GM23338 (cell line): ENCODE results near the gene ACTR6. TPM values are rescaled to one million over a fixed set of nuclear protein-coding genes. Genes with fewer than 3 reads are reported as not detected.

ENCODE experiments used
- ATAC-seq: fragments of 200-7000 bp; cut with Tn5 transposase; 3 replicates; pipeline ENCODE4 v1.9.1; 2020
- DNase-seq: peaks from one replicate; pipeline ENCODE4 v3.0.0-alpha.2; 2015; ENCODE audit warnings: low spot score
- H2AFZ ChIP-seq: fragments of 200-600 bp; sonication (generic); 2 replicates; pipeline ENCODE4 v1.8.0; 2016; ENCODE audit warnings: antibody characterized with exemption, mild to moderate bottlenecking, moderate library complexity
- H3F3A ChIP-seq: fragments of 200-600 bp; sonication (generic); replicated peaks from 2 replicates; pipeline ENCODE4 v1.8.0; 2017; ENCODE audit warnings: antibody characterized with exemption, mixed run types, low read depth
- H3K27ac ChIP-seq: fragments of 200-600 bp; sonication (generic); 2 replicates; pipeline ENCODE4 v1.6.1; 2016; ENCODE audit warnings: low read depth
- H3K27me3 ChIP-seq: fragments of 200-600 bp; sonication (generic); 2 replicates; pipeline ENCODE4 v1.8.0; 2016; ENCODE audit warnings: mild to moderate bottlenecking, mixed run types, moderate library complexity; ENCODE audit not compliant: insufficient read depth
- H3K36me3 ChIP-seq: fragments of 200-600 bp; sonication (generic); 2 replicates; pipeline ENCODE4 v1.8.0; 2016; ENCODE audit warnings: mild to moderate bottlenecking; ENCODE audit not compliant: insufficient read depth
- H3K4me1 ChIP-seq: fragments of 200-600 bp; sonication (generic); 2 replicates; pipeline ENCODE4 v1.8.0; 2016; ENCODE audit warnings: mild to moderate bottlenecking, moderate library complexity; ENCODE audit not compliant: insufficient read depth
- H3K4me2 ChIP-seq: fragments of 200-600 bp; sonication (generic); 2 replicates; pipeline ENCODE4 v1.7.1; 2017; ENCODE audit warnings: mixed run types
- H3K4me3 ChIP-seq: fragments of 200-600 bp; sonication (generic); 2 replicates; pipeline ENCODE4 v1.6.1; 2016; ENCODE audit warnings: mixed run types
- H3K79me2 ChIP-seq: fragments of 200-600 bp; sonication (generic); replicated peaks from 2 replicates; pipeline ENCODE4 v1.8.0; 2017; ENCODE audit warnings: mild to moderate bottlenecking; ENCODE audit not compliant: insufficient read depth
- H3K9me2 ChIP-seq: fragments of 200-600 bp; sonication (generic); 2 replicates; pipeline ENCODE4 v1.8.0; 2017; ENCODE audit not compliant: insufficient read depth
- H4K20me1 ChIP-seq: fragments of 200-600 bp; sonication (generic); replicated peaks from 2 replicates; pipeline ENCODE4 v1.8.0; 2017; ENCODE audit warnings: mild to moderate bottlenecking; ENCODE audit not compliant: insufficient read depth
- H3K27ac Mint-ChIP-seq: 2 replicates; pipeline ENCODE4 v1.8.0; 2020; ENCODE audit warnings: inconsistent platforms, mild to moderate bottlenecking, moderate library complexity, mixed read lengths
- H3K27me3 Mint-ChIP-seq: 3 replicates; pipeline ENCODE4 v1.8.0; 2022; ENCODE audit warnings: low read depth, mild to moderate bottlenecking, moderate library complexity, mixed read lengths, inconsistent platforms; ENCODE audit not compliant: insufficient read depth, poor library complexity
- H3K36me3 Mint-ChIP-seq: 3 replicates; pipeline ENCODE4 v1.8.0; 2021; ENCODE audit warnings: low read depth, mild to moderate bottlenecking, inconsistent platforms, moderate library complexity, mixed read lengths
- H3K4me1 Mint-ChIP-seq: 3 replicates; pipeline ENCODE4 v1.8.0; 2020; ENCODE audit warnings: mild to moderate bottlenecking, inconsistent platforms, mixed read lengths
- H3K4me3 Mint-ChIP-seq: 3 replicates; pipeline ENCODE4 v1.8.0; 2021; ENCODE audit warnings: moderate library complexity, mild to moderate bottlenecking, inconsistent platforms, mixed read lengths
- H3K9me3 Mint-ChIP-seq: 3 replicates; pipeline ENCODE4 v1.8.0; 2020; ENCODE audit warnings: moderate library complexity, mild to moderate bottlenecking, inconsistent platforms, mixed read lengths
- CREB1 ChIP-seq: fragments of 250-450 bp; sonication (Bioruptor Pico); IDR thresholded peaks from 2 replicates; pipeline ENCODE4 v1.5.0; 2020; ENCODE audit warnings: low read depth, mild to moderate bottlenecking, moderate library complexity
- CTCF ChIP-seq, 2 experiments: fragments of 200-600 bp in 1 of 2; sonication (generic) in 1 of 2; conservative IDR thresholded peaks; 2 replicates each; pipeline versions ENCODE4 v1.5.1 to v1.6.1; 2016 to 2017; ENCODE audit warnings: antibody characterized with exemption in 2 of 2, low read depth in 2 of 2, mild to moderate bottlenecking in 2 of 2, moderate library complexity in 1 of 2
- EZH2 ChIP-seq: fragments of 200-600 bp; sonication (generic); IDR thresholded peaks from one replicate; pipeline ENCODE4 v1.8.0; 2017; ENCODE audit warnings: antibody characterized with exemption, mild to moderate bottlenecking, low read depth; ENCODE audit not compliant: unreplicated experiment
- EZH2phosphoT487 ChIP-seq: fragments of 200-600 bp; sonication (generic); IDR thresholded peaks from one replicate; pipeline ENCODE4 v1.8.1; 2018; ENCODE audit warnings: antibody characterized with exemption; ENCODE audit not compliant: unreplicated experiment
- JUNB ChIP-seq: IDR thresholded peaks from one replicate; pipeline ENCODE4 v1.6.1; 2016; ENCODE audit warnings: antibody characterized with exemption; ENCODE audit not compliant: unreplicated experiment
- NANOG ChIP-seq: IDR thresholded peaks from 2 replicates; pipeline ENCODE4 v1.6.1; 2016; ENCODE audit warnings: antibody characterized with exemption, borderline replicate concordance
- POLR2AphosphoS5 ChIP-seq: IDR thresholded peaks from 2 replicates; pipeline ENCODE4 v1.6.1; 2016; ENCODE audit warnings: antibody characterized with exemption, low read depth
- REST ChIP-seq: IDR thresholded peaks from one replicate; pipeline ENCODE4 v1.6.1; 2018; ENCODE audit warnings: antibody characterized with exemption; ENCODE audit not compliant: unreplicated experiment
- STAT1 ChIP-seq: IDR thresholded peaks from one replicate; pipeline ENCODE4 v1.6.1; 2016; ENCODE audit warnings: antibody characterized with exemption; ENCODE audit not compliant: unreplicated experiment
- ZNF114 ChIP-seq: fragments of 250-450 bp; sonication (Bioruptor Pico); IDR thresholded peaks from 2 replicates; pipeline ENCODE4 v1.5.0; 2020; ENCODE audit warnings: mild to moderate bottlenecking, moderate library complexity
- ZNF331 ChIP-seq: fragments of 250-450 bp; sonication (Bioruptor Pico); IDR thresholded peaks from 2 replicates; pipeline ENCODE4 v1.5.0; 2020; ENCODE audit warnings: low read depth, mild to moderate bottlenecking, moderate library complexity
- polyA plus RNA-seq: library from polyadenylated mRNA; unstranded; fragments of >200 nt; fragmentation: Nextera tagmentation; extraction: Ambion mirVana; gene quantifications from 2 replicates; pipeline ENCODE4 v1.2.1, GENCODE V29; 2016
- total RNA-seq: library from RNA; depleted of rRNA; stranded (reverse); fragments of >200 nt; shearing (Covaris generic); gene quantifications from 2 replicates; pipeline ENCODE4 v1.2.3, GENCODE V29; 2014
- TF ChIP-seq, protein P1 (sequence below): IDR thresholded peaks from 2 replicates; pipeline ENCODE4 v1.6.1; 2016; ENCODE audit warnings: antibody characterized with exemption
- TF ChIP-seq, protein P2 (sequence below): fragments of 250-450 bp; sonication (Bioruptor Pico); IDR thresholded peaks from 2 replicates; pipeline ENCODE4 v1.5.0; 2020; ENCODE audit warnings: mild to moderate bottlenecking, moderate library complexity

The ACTR6 gene
- total and polyA plus RNA-seq, 2 experiments from 2014 or later: 30.1 to 42.5 TPM

DNA sequence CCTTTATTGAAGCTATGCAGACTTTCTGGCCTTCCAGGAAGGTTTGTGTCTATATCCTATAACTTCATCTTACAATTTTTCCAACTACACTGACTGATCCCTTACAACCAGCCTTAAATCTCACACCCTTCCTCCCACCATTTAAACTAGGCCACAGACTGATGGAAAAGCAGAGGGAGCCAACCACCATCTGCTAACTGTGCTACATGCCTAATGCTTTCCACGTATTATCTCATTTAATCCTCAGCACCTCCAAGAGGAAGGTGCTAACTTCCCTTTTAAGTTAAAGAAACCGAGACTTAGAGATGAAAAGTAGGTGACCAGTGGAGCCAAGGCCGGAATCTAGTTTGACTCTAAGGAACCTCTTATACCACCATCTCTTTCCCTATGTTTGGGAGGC is 35.3 kb upstream of the ACTR6 start:
- peaks cover 10% of the 10 kb centered on the region for H3K9me3 Mint-ChIP-seq
- Histone ChIP-seq H4K20me1 (no peaks in the 10 kb centered on the region), H3K4me1 (peaks cover 20% of the 10 kb centered on the region), H3K27ac (no peak overlapping the region), H3K27me3 (no peaks in the 10 kb centered on the region), H3K36me3 (0 out of 2 replicates have a peak, but pooled peaks cover 4% of the 10 kb centered on the region), H3K4me3 (no peak overlapping the region), H3K4me2 (no peak overlapping the region), H3K9me2 (no peaks in the 10 kb centered on the region), H2AFZ (no peak overlapping the region), H3F3A (no peaks in the 10 kb centered on the region), H3K79me2 (no peaks in the 10 kb centered on the region)
- no peak for TF ChIP-seq ZNF114 (CRISPR knock-in tag)
- TF ChIP-seq EZH2: no peak
- TF ChIP-seq ZNF331: no peak
- TF ChIP-seq, protein P1, sequence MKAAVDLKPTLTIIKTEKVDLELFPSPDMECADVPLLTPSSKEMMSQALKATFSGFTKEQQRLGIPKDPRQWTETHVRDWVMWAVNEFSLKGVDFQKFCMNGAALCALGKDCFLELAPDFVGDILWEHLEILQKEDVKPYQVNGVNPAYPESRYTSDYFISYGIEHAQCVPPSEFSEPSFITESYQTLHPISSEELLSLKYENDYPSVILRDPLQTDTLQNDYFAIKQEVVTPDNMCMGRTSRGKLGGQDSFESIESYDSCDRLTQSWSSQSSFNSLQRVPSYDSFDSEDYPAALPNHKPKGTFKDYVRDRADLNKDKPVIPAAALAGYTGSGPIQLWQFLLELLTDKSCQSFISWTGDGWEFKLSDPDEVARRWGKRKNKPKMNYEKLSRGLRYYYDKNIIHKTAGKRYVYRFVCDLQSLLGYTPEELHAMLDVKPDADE: no peak
- TF ChIP-seq POLR2AphosphoS5: no peak
- no peak for TF ChIP-seq REST
- no peak for TF ChIP-seq STAT1
- no peak for TF ChIP-seq CTCF (conservative IDR thresholded peaks at IDR 0.05; ENCODE audit: low read depth in 2 of 2)
- TF ChIP-seq EZH2phosphoT487: no peak
- TF ChIP-seq, protein P2, sequence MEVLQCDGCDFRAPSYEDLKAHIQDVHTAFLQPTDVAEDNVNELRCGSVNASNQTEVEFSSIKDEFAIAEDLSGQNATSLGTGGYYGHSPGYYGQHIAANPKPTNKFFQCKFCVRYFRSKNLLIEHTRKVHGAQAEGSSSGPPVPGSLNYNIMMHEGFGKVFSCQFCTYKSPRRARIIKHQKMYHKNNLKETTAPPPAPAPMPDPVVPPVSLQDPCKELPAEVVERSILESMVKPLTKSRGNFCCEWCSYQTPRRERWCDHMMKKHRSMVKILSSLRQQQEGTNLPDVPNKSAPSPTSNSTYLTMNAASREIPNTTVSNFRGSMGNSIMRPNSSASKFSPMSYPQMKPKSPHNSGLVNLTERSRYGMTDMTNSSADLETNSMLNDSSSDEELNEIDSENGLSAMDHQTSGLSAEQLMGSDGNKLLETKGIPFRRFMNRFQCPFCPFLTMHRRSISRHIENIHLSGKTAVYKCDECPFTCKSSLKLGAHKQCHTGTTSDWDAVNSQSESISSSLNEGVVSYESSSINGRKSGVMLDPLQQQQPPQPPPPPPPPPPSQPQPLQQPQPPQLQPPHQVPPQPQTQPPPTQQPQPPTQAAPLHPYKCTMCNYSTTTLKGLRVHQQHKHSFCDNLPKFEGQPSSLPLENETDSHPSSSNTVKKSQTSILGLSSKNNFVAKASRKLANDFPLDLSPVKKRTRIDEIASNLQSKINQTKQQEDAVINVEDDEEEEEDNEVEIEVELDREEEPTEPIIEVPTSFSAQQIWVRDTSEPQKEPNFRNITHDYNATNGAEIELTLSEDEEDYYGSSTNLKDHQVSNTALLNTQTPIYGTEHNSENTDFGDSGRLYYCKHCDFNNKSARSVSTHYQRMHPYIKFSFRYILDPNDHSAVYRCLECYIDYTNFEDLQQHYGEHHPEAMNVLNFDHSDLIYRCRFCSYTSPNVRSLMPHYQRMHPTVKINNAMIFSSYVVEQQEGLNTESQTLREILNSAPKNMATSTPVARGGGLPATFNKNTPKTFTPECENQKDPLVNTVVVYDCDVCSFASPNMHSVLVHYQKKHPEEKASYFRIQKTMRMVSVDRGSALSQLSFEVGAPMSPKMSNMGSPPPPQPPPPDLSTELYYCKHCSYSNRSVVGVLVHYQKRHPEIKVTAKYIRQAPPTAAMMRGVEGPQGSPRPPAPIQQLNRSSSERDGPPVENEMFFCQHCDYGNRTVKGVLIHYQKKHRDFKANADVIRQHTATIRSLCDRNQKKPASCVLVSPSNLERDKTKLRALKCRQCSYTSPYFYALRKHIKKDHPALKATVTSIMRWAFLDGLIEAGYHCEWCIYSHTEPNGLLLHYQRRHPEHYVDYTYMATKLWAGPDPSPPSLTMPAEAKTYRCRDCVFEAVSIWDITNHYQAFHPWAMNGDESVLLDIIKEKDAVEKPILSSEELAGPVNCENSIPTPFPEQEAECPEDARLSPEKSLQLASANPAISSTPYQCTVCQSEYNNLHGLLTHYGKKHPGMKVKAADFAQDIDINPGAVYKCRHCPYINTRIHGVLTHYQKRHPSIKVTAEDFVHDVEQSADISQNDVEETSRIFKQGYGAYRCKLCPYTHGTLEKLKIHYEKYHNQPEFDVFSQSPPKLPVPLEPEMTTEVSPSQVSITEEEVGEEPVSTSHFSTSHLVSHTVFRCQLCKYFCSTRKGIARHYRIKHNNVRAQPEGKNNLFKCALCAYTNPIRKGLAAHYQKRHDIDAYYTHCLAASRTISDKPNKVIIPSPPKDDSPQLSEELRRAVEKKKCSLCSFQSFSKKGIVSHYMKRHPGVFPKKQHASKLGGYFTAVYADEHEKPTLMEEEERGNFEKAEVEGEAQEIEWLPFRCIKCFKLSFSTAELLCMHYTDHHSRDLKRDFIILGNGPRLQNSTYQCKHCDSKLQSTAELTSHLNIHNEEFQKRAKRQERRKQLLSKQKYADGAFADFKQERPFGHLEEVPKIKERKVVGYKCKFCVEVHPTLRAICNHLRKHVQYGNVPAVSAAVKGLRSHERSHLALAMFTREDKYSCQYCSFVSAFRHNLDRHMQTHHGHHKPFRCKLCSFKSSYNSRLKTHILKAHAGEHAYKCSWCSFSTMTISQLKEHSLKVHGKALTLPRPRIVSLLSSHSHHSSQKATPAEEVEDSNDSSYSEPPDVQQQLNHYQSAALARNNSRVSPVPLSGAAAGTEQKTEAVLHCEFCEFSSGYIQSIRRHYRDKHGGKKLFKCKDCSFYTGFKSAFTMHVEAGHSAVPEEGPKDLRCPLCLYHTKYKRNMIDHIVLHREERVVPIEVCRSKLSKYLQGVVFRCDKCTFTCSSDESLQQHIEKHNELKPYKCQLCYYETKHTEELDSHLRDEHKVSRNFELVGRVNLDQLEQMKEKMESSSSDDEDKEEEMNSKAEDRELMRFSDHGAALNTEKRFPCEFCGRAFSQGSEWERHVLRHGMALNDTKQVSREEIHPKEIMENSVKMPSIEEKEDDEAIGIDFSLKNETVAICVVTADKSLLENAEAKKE: no peak
- no peak for TF ChIP-seq JUNB
- no peak for TF ChIP-seq NANOG
- no peak for TF ChIP-seq CREB1 (CRISPR knock-in tag)
- peaks cover 12% of the 10 kb centered on the region for H3K27me3 Mint-ChIP-seq
- no peak for ATAC-seq
- peaks cover 33% of the 10 kb centered on the region for H3K36me3 Mint-ChIP-seq
- H3K4me1 Mint-ChIP-seq: peaks cover 41% of the 10 kb centered on the region
- no peak overlapping the region for H3K27ac Mint-ChIP-seq
- no peak overlapping the region; the same call in 2 of the 3 replicates for H3K4me3 Mint-ChIP-seq
- DNase-seq: no peak
